ENCODE measurements around the gene FGF5. TPM values are rescaled to one million over a fixed set of nuclear protein-coding genes. Genes with fewer than 3 reads are reported as not detected.

FGF5 gene
- total RNA-seq, 4 donors from 2014 or later = 0.14 to 4.1 (median 0.16) TPM; not detected in 1

DNA sequence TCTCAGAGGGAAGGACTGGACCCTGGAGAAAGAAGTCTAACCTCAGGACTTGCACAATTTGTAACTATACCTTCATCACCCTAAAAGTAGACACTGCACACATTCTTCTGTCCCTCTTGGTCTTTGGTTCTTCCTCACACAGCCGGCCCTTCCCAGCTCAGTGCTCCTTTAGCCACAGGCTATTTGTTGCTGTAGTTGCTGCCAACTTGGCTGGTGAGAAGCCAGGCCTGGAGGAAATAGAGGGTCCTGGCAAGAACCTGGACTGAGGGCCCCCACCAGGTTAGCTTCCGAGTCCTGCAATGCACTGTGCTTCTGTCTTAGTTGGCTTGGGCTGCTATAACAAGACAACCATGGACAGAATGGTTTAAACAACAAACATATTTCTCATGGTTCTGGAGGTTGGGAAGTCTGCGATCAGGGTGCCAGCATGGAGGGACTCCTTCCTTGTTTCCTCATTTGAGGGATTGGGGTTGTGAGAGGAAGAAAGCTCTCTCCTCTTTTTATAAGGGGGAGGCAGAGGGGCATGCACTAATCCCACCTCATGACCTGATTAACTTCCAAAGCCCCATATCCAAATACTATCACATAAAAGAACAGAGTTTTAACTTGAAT lies 4.4 kb upstream of the FGF5 start:
- no peak overlapping the region for H3K27ac ChIP-seq
- H3K4me3 ChIP-seq = no peak overlapping the region
- no peaks in the 10 kb centered on the region for H3K36me3 ChIP-seq
- H3K27me3 ChIP-seq = peaks cover 57% of the 10 kb centered on the region
- H3K9me3 ChIP-seq = no peaks in the 10 kb centered on the region
- intact Hi-C loops (cut with DNase I; ENCODE audit: low total_unique reads) (no loop called here), in situ Hi-C loops (cut with MboI; ENCODE audit: low pct_ligation_motif_present in 1 of 4, low pct_unique_long_range_greater_than_20kb in 1 of 4, low sequenced_read_pairs in 3 of 4) (no loop called here)
- 84% methylated on average over 3 of the region's 3 CpGs; no CpG with 5 or more reads in 1 of the 2 donors for WGBS, 2 donors (ENCODE audit: low coverage in 1 of 2)
- DNase-seq = no peak
- peaks cover 0 to 13% (median 4%) of the 10 kb centered on the region in 4 donors for H3K4me1 ChIP-seq
- TF ChIP-seq CTCF (IDR thresholded peaks at IDR 0.05) = no peak
- TF ChIP-seq POLR2AphosphoS5 (IDR thresholded peaks at IDR 0.05) = no peak
- TF ChIP-seq EP300 (IDR thresholded peaks at IDR 0.05; ENCODE audit: low read depth) = no peak
- no peak for TF ChIP-seq POLR2A (IDR thresholded peaks at IDR 0.05)

DNA sequence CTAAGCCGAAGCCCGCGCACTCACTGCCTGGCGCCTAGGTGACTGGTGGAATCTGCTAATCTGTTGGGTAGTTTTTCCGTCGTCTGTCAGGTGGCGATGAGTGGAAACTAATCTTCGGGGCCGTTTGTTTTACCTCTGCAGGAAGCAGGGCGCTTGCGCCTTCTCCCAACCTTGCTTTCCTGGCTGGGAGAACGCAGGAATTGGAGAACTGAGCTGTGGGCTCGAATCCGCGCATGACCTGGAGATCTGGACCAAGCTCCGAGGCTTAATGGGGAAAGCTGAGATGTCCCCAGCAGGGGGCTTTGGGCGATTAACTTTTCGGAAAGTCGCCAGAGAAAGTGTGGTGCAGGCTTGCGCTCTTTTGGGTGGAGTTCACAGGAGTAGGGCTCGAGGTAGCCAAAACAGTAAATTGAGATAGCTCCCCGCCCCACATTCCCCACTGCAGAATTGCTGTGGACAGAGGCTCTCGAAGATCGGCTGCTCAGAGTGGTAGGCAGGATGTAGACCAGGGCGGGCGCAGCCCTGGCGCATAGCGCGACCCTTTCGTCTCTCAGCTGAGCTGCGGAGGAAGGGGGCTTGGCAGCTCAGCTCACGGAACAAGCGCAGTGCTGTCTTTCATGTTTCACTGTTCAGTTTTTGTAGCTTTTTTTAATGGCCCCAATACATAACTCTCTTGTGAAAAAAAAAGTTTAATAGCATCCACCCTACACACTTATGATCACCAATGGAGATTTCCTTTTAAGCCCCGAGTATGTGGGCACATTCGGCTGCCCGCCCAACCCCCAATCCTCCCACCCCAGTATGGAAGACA lies 2.7 kb upstream of the FGF5 start:
- intact Hi-C loops (cut with DNase I; ENCODE audit: low total_unique reads) = no loop called here
- Histone ChIP-seq H3K9me3 (no peaks in the 10 kb centered on the region), H3K4me1 (peaks cover 0 to 13% (median 4%) of the 10 kb centered on the region in 4 donors), H3K27ac (no peak overlapping the region), H3K4me3 (no peak overlapping the region), H3K27me3 (peaks cover 67% of the 10 kb centered on the region), H3K36me3 (no peaks in the 10 kb centered on the region)
- DNase-seq = no peak
- 49 to 73% methylated on average over 15 to 36 of the region's 36 CpGs for WGBS, 2 donors (ENCODE audit: low coverage in 1 of 2)
- TF ChIP-seq POLR2AphosphoS5 (IDR thresholded peaks at IDR 0.05) = no peak
- TF ChIP-seq POLR2A (IDR thresholded peaks at IDR 0.05) = no peak
- no peak for TF ChIP-seq EP300 (IDR thresholded peaks at IDR 0.05; ENCODE audit: low read depth)
- TF ChIP-seq CTCF (IDR thresholded peaks at IDR 0.05) = no peak
- in situ Hi-C loops (cut with MboI; ENCODE audit: low pct_ligation_motif_present in 1 of 4, low pct_unique_long_range_greater_than_20kb in 1 of 4, low sequenced_read_pairs in 3 of 4) = no loop called here

DNA sequence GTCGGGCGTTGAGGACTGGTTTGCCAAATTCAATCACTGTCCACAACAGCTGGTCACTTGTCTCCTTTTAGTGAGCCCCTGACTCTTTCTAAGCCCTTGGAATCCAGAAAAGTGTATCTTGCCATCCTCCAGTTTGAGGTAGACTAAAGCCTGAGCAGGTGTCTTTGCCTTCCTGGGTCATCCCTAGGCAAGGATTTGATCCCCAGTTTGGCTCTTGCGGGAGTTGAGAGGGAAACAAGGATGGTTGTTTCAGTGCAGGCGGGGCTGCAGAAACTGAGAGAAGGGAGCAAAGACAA lies 2.2 kb upstream of the FGF5 start:
- WGBS, 2 donors (ENCODE audit: low coverage in 1 of 2) = 25% methylated on average over 4 of the region's 4 CpGs; no CpG with 5 or more reads in 1 of the 2 donors
- Histone ChIP-seq H3K4me3 (no peak overlapping the region), H3K36me3 (no peaks in the 10 kb centered on the region), H3K9me3 (no peaks in the 10 kb centered on the region), H3K4me1 (peaks cover 0 to 13% (median 4%) of the 10 kb centered on the region in 4 donors), H3K27me3 (peaks cover 67% of the 10 kb centered on the region), H3K27ac (no peak overlapping the region)
- in situ Hi-C loops (cut with MboI; ENCODE audit: low pct_ligation_motif_present in 1 of 4, low pct_unique_long_range_greater_than_20kb in 1 of 4, low sequenced_read_pairs in 3 of 4) (no loop called here), intact Hi-C loops (cut with DNase I; ENCODE audit: low total_unique reads) (no loop called here)
- TF ChIP-seq EP300 (IDR thresholded peaks at IDR 0.05; ENCODE audit: low read depth) (no peak), CTCF (IDR thresholded peaks at IDR 0.05) (no peak), POLR2A (IDR thresholded peaks at IDR 0.05) (no peak), POLR2AphosphoS5 (IDR thresholded peaks at IDR 0.05) (no peak)
- DNase-seq = no peak

DNA sequence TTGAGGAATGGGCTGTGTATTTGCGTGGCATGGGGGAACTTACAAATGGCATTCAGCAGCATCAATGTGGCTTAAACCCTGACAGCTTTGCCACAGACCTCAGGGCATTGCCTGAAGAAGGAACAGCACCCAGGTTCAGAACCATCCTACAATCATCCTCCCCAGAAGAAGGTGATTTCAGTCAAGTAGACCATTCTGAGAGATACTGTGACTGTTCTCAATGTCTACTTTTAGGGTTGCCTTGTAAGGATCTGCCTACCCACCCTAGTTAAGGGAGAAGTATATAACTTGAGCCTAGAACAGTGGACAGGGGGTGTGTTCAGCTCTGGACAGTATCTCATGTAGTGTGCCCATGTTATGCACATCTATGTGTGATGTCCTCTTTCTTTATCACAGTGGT lies 1.6 kb upstream of the FGF5 start:
- Histone ChIP-seq H3K4me1 (peaks cover 0 to 13% (median 4%) of the 10 kb centered on the region in 4 donors), H3K9me3 (no peaks in the 10 kb centered on the region), H3K4me3 (no peak overlapping the region), H3K27ac (no peak overlapping the region), H3K36me3 (no peaks in the 10 kb centered on the region), H3K27me3 (peaks cover 67% of the 10 kb centered on the region)
- TF ChIP-seq POLR2AphosphoS5 (IDR thresholded peaks at IDR 0.05) (no peak), CTCF (IDR thresholded peaks at IDR 0.05) (no peak), POLR2A (IDR thresholded peaks at IDR 0.05) (no peak), EP300 (IDR thresholded peaks at IDR 0.05; ENCODE audit: low read depth) (no peak)
- in situ Hi-C loops (cut with MboI; ENCODE audit: low pct_ligation_motif_present in 1 of 4, low pct_unique_long_range_greater_than_20kb in 1 of 4, low sequenced_read_pairs in 3 of 4) = no loop called here
- WGBS, 2 donors (ENCODE audit: low coverage in 1 of 2) = 58% methylated on average over 1 of the region's 1 CpG; no CpG with 5 or more reads in 1 of the 2 donors
- intact Hi-C loops (cut with DNase I; ENCODE audit: low total_unique reads) = no loop called here
- DNase-seq = no peak

All from transverse colon (tissue), 4 donors.